ENCODE results near the gene HPSE.

GRCh38 chr4:83263106-83263505 lies 71.5 kb downstream of the HPSE start:
- TF ChIP-seq ZNF274 (IDR thresholded peaks at IDR 0.05; ENCODE audit: low read depth, low read length) (no peak), YY1 (IDR thresholded peaks at IDR 0.05; ENCODE audit: insufficient read depth, insufficient read length) (no peak)

Measured in NT2/D1 (cell line).